NCI-H446 (cell line): Measurements from ENCODE around the gene PPFIA3.
"Not testable (repeated sequence)": the region's sequence is repeated elsewhere in the genome, so short reads cannot be mapped to it uniquely, and the experiment has no call there.

ENCODE experiments used
- DNase-seq, 2 experiments: peaks; one replicate each; lab custom pipeline; 2025; lab: John Stamatoyannopoulos, UW

Gene PPFIA3

GRCh38 chr19:49125025-49125731, 5.8 kb downstream of the PPFIA3 start:
- no peak for DNase-seq

- DNase-seq = no peak
Observed at GRCh38 chr19:49126575-49126974, 7.2 kb downstream of the PPFIA3 start.

GRCh38 chr19:49127225-49127624, 7.9 kb downstream of the PPFIA3 start:
- not testable (repeated sequence) for DNase-seq

- DNase-seq = peak; percentile 97 to 98
Observed at GRCh38 chr19:49127674-49128544, 8.6 kb downstream of the PPFIA3 start.

- no peak for DNase-seq
Observed at GRCh38 chr19:49128545-49129237, 9.3 kb downstream of the PPFIA3 start.

- no peak for DNase-seq
Observed at GRCh38 chr19:49129238-49129583, 9.9 kb downstream of the PPFIA3 start.

GRCh38 chr19:49130325-49130724, 11.0 kb downstream of the PPFIA3 start:
- DNase-seq = no peak

- no peak for DNase-seq
Observed at GRCh38 chr19:49132974-49133609, 13.7 kb downstream of the PPFIA3 start.

- DNase-seq = no peak
Observed at GRCh38 chr19:49133621-49134454, 14.5 kb downstream of the PPFIA3 start.

- no peak for DNase-seq
Observed at GRCh38 chr19:49135686-49136085, 16.3 kb downstream of the PPFIA3 start.

GRCh38 chr19:49136771-49137171, 17.4 kb downstream of the PPFIA3 start:
- DNase-seq = no peak

- no peak for DNase-seq
Observed at GRCh38 chr19:49140951-49141350, 21.6 kb downstream of the PPFIA3 start.

GRCh38 chr19:49141352-49141751, 22.0 kb downstream of the PPFIA3 start:
- DNase-seq = no peak

- no peak for DNase-seq
Observed at GRCh38 chr19:49142866-49143335, 23.6 kb downstream of the PPFIA3 start.

- DNase-seq = peak in 1 of 2 experiments; percentile 59
Observed at GRCh38 chr19:49145573-49146407, 26.4 kb downstream of the PPFIA3 start.

GRCh38 chr19:49146408-49146770, 27.0 kb downstream of the PPFIA3 start:
- DNase-seq = not testable (repeated sequence)

- DNase-seq = no peak
Observed at GRCh38 chr19:49148044-49148682, 28.8 kb downstream of the PPFIA3 start.

GRCh38 chr19:49148784-49149651, 29.7 kb downstream of the PPFIA3 start:
- DNase-seq = peak; percentile 84 to 96

GRCh38 chr19:49149652-49150105, 30.3 kb downstream of the PPFIA3 start:
- peak; percentile 90 to 91 for DNase-seq
